Smooth muscle cell (in vitro differentiated cells): ENCODE measurements around the gene KRTAP5-5. TPM values are rescaled to one million over a fixed set of nuclear protein-coding genes. Genes with fewer than 3 reads are reported as not detected.

Experiments used
- DNase-seq: peaks from one replicate; lab custom pipeline; 2025; ENCODE audit not compliant: unreplicated experiment; lab: John Stamatoyannopoulos, UW
- H2AFZ ChIP-seq: fragments of 200-600 bp; sonication (generic); 2 replicates; pipeline ENCODE4 v1.6.0; 2016; ENCODE audit warnings: antibody characterized with exemption, low read depth, mild to moderate bottlenecking
- H3F3A ChIP-seq: fragments of 200-600 bp; sonication (generic); 2 replicates; pipeline ENCODE4 v1.6.0; 2017; ENCODE audit warnings: antibody characterized with exemption, low read depth
- H3K27ac ChIP-seq: fragments of 200-600 bp; sonication (generic); 2 replicates; pipeline ENCODE4 v1.5.1; 2016; ENCODE audit warnings: low read depth, mild to moderate bottlenecking
- H3K27me3 ChIP-seq: fragments of 200-600 bp; sonication (generic); 2 replicates; pipeline ENCODE4 v1.6.1; 2016; ENCODE audit warnings: low read depth, mild to moderate bottlenecking
- H3K36me3 ChIP-seq: fragments of 200-600 bp; sonication (generic); 2 replicates; pipeline ENCODE4 v1.5.1; 2016; ENCODE audit warnings: low read depth
- H3K4me1 ChIP-seq: fragments of 200-600 bp; sonication (generic); 2 replicates; pipeline ENCODE4 v1.5.1; 2016; ENCODE audit warnings: low read depth
- H3K4me2 ChIP-seq: fragments of 200-600 bp; sonication (generic); 2 replicates; pipeline ENCODE4 v1.6.0; 2016; ENCODE audit warnings: mild to moderate bottlenecking
- H3K4me3 ChIP-seq: fragments of 200-600 bp; sonication (generic); 2 replicates; pipeline ENCODE4 v1.5.1; 2016; ENCODE audit warnings: mild to moderate bottlenecking
- H3K79me2 ChIP-seq: fragments of 200-600 bp; sonication (generic); 2 replicates; pipeline ENCODE4 v1.6.0; 2016; ENCODE audit warnings: low read depth, mild to moderate bottlenecking
- H3K9ac ChIP-seq: fragments of 200-600 bp; sonication (generic); 2 replicates; pipeline ENCODE4 v1.6.0; 2016; ENCODE audit warnings: low read depth
- H3K9me3 ChIP-seq: fragments of 200-600 bp; sonication (generic); replicated peaks from 2 replicates; pipeline ENCODE4 v1.5.1; 2016; ENCODE audit warnings: low read depth
- H4K20me1 ChIP-seq: fragments of 200-600 bp; sonication (generic); 2 replicates; pipeline ENCODE4 v1.6.0; 2016; ENCODE audit warnings: low read depth
- WGBS: methylation state at CpG from one replicate; pipeline ENCODE4 v1.1.7; 2016; ENCODE audit warnings: low lambda C conversion rate; 5-methylcytosine and 5-hydroxymethylcytosine counted together
- polyA plus RNA-seq: library from polyadenylated mRNA; unstranded; fragments of >200 nt; fragmentation: Nextera tagmentation; extraction: Ambion mirVana; gene quantifications from 2 replicates; pipeline ENCODE4 v1.2.1, GENCODE V29; 2016
- total RNA-seq: library from RNA; depleted of rRNA; stranded (reverse); fragments of >200 nt; gene quantifications from 2 replicates; pipeline ENCODE4 v1.2.3, GENCODE V29; 2014
- TF ChIP-seq, protein P1 (sequence below): fragments of 200-600 bp; sonication (generic); IDR thresholded peaks from 2 replicates; pipeline ENCODE4 v1.5.1; 2017; ENCODE audit warnings: borderline replicate concordance, mild to moderate bottlenecking, antibody characterized with exemption; ENCODE audit not compliant: insufficient read depth, poor library complexity, severe bottlenecking

KRTAP5-5 gene
- total and polyA plus RNA-seq, 2 experiments from 2014 or later, result not detected

DNA sequence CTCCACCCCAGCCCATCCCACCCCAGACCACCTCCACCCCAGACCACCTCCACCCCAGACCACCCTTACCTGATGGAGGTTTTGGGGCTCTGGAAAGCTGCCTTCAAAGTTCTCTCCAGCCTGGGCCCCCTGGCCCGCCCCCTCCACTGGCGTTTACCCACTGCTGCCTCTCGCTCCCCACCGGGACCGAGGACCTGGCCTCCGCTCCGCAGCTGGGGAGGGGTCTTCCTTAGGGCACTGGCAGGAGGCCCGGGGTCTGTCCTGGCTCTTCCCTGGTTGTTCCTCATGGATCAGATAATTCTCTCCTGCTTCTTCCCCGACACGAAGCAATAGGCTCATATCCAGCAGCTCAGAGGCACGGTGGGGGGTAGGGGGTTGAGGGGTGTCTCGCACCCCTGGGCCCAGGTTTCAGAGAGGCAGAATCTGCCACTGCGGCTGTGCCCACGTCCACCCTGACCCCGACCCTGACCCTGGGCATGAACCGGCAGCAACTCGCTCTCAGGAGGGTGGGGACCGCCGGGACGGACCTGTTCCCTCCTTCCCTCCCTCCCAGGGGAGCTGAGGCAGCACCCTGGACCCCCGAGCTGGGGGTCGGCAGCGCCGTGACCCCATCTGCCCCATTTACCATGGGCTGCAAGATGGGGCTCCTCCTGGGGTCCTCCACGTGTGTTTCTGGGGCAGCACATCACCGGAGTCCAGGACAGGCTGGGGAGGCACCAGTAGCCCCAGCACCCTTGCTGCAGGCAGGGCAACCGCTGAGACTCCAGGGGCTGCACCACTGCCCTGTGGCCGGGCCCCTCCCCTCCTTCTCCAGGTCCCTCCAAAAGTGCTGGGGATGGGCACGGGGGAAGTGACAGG, 12.9 kb downstream of the KRTAP5-5 start:
- H3K4me3 ChIP-seq, result no peak overlapping the region
- WGBS, result 92% methylated on average over 23 of the region's 29 CpGs

DNA sequence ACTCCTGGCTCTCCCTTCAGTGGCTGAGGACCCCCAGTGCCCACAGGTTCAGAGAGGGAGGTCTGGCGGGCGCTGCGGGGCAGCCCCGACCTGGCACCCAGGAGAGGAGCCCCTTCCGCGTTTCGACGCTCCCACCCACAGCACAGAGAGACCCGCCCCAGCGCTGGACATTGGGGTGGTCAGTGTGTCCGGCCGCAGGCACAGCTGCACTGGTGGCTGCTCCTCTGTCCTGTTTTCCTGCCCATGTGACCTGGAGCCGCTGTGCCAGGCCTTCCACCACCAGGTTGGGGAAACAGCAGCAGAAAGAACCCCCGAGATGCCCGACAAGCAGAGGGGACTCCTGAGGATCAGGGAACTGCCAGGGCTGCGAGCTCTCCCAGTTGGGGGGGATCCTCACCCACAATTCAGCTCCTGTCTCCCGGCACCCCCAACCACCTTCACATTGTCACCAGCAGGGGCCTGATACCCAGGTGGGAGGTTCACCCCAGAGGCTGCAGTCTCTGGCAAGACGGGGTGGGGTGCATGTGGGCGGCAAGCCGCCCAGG, 13.6 kb downstream of the KRTAP5-5 start:
- no peaks in the 10 kb centered on the region for H3K27me3 ChIP-seq
- no peak overlapping the region for H3K27ac ChIP-seq
- H4K20me1 ChIP-seq, result no peaks in the 10 kb centered on the region
- no peaks in the 10 kb centered on the region for H3K79me2 ChIP-seq
- no peaks in the 10 kb centered on the region for H3K4me1 ChIP-seq
- no peak for DNase-seq
- H2AFZ ChIP-seq, result no peak overlapping the region
- H3K36me3 ChIP-seq, result no peaks in the 10 kb centered on the region
- H3K4me2 ChIP-seq, result no peak overlapping the region
- no peak overlapping the region for H3K9ac ChIP-seq
- TF ChIP-seq, protein P1, sequence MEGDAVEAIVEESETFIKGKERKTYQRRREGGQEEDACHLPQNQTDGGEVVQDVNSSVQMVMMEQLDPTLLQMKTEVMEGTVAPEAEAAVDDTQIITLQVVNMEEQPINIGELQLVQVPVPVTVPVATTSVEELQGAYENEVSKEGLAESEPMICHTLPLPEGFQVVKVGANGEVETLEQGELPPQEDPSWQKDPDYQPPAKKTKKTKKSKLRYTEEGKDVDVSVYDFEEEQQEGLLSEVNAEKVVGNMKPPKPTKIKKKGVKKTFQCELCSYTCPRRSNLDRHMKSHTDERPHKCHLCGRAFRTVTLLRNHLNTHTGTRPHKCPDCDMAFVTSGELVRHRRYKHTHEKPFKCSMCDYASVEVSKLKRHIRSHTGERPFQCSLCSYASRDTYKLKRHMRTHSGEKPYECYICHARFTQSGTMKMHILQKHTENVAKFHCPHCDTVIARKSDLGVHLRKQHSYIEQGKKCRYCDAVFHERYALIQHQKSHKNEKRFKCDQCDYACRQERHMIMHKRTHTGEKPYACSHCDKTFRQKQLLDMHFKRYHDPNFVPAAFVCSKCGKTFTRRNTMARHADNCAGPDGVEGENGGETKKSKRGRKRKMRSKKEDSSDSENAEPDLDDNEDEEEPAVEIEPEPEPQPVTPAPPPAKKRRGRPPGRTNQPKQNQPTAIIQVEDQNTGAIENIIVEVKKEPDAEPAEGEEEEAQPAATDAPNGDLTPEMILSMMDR, result no peak
- no peak overlapping the region for H3K4me3 ChIP-seq
- H3K9me3 ChIP-seq, result no peaks in the 10 kb centered on the region
- H3F3A ChIP-seq, result no peaks in the 10 kb centered on the region
- 93% methylated on average over 20 of the region's 20 CpGs for WGBS

More for the DNA sequence above, 12.9 kb downstream of the KRTAP5-5 start:
- no peak overlapping the region for H3K4me2 ChIP-seq
- H3K4me1 ChIP-seq, result no peaks in the 10 kb centered on the region
- H3K27me3 ChIP-seq, result no peaks in the 10 kb centered on the region
- no peaks in the 10 kb centered on the region for H4K20me1 ChIP-seq
- TF ChIP-seq, protein P1, result no peak
- H3K79me2 ChIP-seq, result no peaks in the 10 kb centered on the region
- no peak overlapping the region for H2AFZ ChIP-seq
- no peak for DNase-seq
- H3K36me3 ChIP-seq, result no peaks in the 10 kb centered on the region
- no peak overlapping the region for H3K9ac ChIP-seq
- no peaks in the 10 kb centered on the region for H3K9me3 ChIP-seq
- no peak overlapping the region for H3K27ac ChIP-seq
- no peaks in the 10 kb centered on the region for H3F3A ChIP-seq

- 90% methylated on average over 20 of the region's 20 CpGs for WGBS
- Histone ChIP-seq H3K27me3 (no peaks in the 10 kb centered on the region), H3K4me2 (no peak overlapping the region), H3K9ac (no peak overlapping the region), H2AFZ (no peak overlapping the region), H4K20me1 (no peaks in the 10 kb centered on the region), H3F3A (no peaks in the 10 kb centered on the region), H3K4me1 (no peaks in the 10 kb centered on the region), H3K4me3 (no peak overlapping the region), H3K36me3 (no peaks in the 10 kb centered on the region), H3K27ac (no peak overlapping the region), H3K9me3 (no peaks in the 10 kb centered on the region), H3K79me2 (no peaks in the 10 kb centered on the region)
- DNase-seq, result no peak
- TF ChIP-seq, protein P1, result no peak
Measured at GRCh38 chr11:1644601-1645356, 15.2 kb downstream of the KRTAP5-5 start.
